ENCODE results near the gene ACIN1.

The ACIN1 gene

GRCh38 chr14:23009939-23010726, 84.8 kb downstream of the ACIN1 start, which contains the start of gene C14orf93:
TSS of gene C14orf93 (minus strand) at chr14:23010143. CDS start at chr14:22999023, 11,120 bp downstream.
- DNase-seq: peak; percentile 80

GRCh38 chr14:23009483-23009938, 85.4 kb downstream of the ACIN1 start:
- no peak for DNase-seq

DNA sequence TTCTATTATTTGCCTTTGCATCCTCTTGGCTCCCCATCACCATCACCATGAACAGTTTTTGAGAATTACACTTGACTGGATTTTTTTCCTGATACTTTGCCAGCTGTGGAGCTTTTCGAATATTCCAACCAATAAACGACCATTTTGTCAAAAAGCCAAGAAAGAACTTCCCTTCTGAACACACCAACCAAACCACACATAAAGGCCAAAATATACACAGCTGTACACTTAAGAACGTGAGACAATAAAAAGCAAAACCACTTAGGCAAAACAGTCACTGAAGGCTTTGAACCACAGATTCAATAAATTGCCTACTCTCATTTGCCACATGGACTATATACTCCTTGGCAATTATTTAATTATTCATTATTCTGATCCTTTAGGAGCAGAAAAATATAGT, 86.1 kb downstream of the ACIN1 start:
- peak; percentile 10 for DNase-seq

Data from suppressor macrophage treated with lipopolysaccharide for 4 hours (primary cell).